Heart left ventricle (tissue), 16 donors: ENCODE data around the gene AQP3. TPM values are rescaled to one million over a fixed set of nuclear protein-coding genes. Genes with fewer than 3 reads are reported as not detected.

ENCODE experiments used
- ATAC-seq, 4 donors: fragments of 200-7000 bp; cut with Tn5 transposase; one replicate each; pipeline ENCODE4 v1.9.1; 2020 to 2022; ENCODE audit warnings: moderate library complexity in 4 of 4, mild to moderate bottlenecking in 3 of 4, moderate number of reproducible peaks in 1 of 4
- DNase-seq, 5 donors: peaks; one replicate each; pipeline ENCODE4 v3.0.0-alpha.2; 2020
- H3K27ac ChIP-seq, 12 donors: fragments of 200-600 bp; sonication (generic) in 4 of 12; one replicate each; pipeline versions ENCODE4 v1.5.0 to v1.8.0; 2016 to 2022; ENCODE audit warnings: mild to moderate bottlenecking in 2 of 12
- H3K27me3 ChIP-seq, 9 donors: fragments of 200-600 bp; sonication (generic) in 2 of 9; one replicate each; pipeline versions ENCODE4 v1.5.1 to v1.8.0; 2016 to 2022; ENCODE audit warnings: mild to moderate bottlenecking in 3 of 9
- H3K36me3 ChIP-seq, 9 donors: fragments of 200-600 bp; sonication (generic) in 2 of 9; one replicate each; pipeline versions ENCODE4 v1.5.0 to v1.8.0; 2018 to 2022; ENCODE audit warnings: mild to moderate bottlenecking in 2 of 9
- H3K4me1 ChIP-seq, 12 donors: fragments of 200-600 bp; sonication (generic) in 4 of 12; one replicate each; pipeline versions ENCODE4 v1.5.0 to v1.8.0; 2016 to 2022; ENCODE audit warnings: mild to moderate bottlenecking in 3 of 12
- H3K4me3 ChIP-seq, 12 donors: fragments of 200-600 bp; sonication (generic) in 4 of 12; one replicate each; pipeline versions ENCODE4 v1.5.0 to v1.8.0; 2017 to 2022; ENCODE audit warnings: mild to moderate bottlenecking in 9 of 12, moderate library complexity in 4 of 12
- H3K9me3 ChIP-seq, 12 donors: fragments of 200-600 bp; sonication (generic) in 4 of 12; one replicate each; pipeline versions ENCODE4 v1.5.0 to v1.8.0; 2016 to 2022; ENCODE audit warnings: mild to moderate bottlenecking in 1 of 12
- POLR2A ChIP-seq, 2 donors: fragments of 450-650 bp; IDR thresholded peaks; one replicate each; pipeline ENCODE4 v1.6.1; 2017; ENCODE audit warnings: antibody characterized with exemption in 2 of 2, mild to moderate bottlenecking in 2 of 2, moderate library complexity in 2 of 2
- WGBS, 4 donors: extraction: QIAGEN DNeasy Blood & Tissue Kit in 2 of 4; methylation state at CpG; one replicate each; pipeline versions ENCODE4 v1.1.5 to v1.1.7; 2013 to 2018; 5-methylcytosine and 5-hydroxymethylcytosine counted together
- intact Hi-C, 10 donors: fragments of 100-400 bp; cut with DNase I; formaldehyde crosslinking; loops; one replicate each; pipeline versions ENCODE4 v1.11.1 to v1.14.2; 2022
- polyA plus RNA-seq, 2 donors: library from polyadenylated mRNA; stranded (reverse); fragments of 200-250 nt; gene quantifications; one replicate each; pipeline ENCODE4 v1.2.3, GENCODE V29; 2013
- total RNA-seq, 9 donors: library from RNA; depleted of rRNA in 2 of 9; stranded (reverse); fragments of >200 nt in 2 of 9; fragmentation: NEBNext Ultra II Directional in 3 of 9; extraction: Animal tissue kit (Norgen Biotek cat#: 25700) in 3 of 9; gene quantifications; one replicate each; pipeline versions ENCODE4 v1.1.0 to v1.2.4, GENCODE V29; 2016 to 2023
- TF ChIP-seq, protein P1 (sequence below), 12 donors: fragments of 200-600 bp; sonication (generic) in 4 of 12; IDR thresholded peaks; one replicate each; pipeline versions ENCODE4 v1.5.0 to v1.8.0; 2018 to 2022; ENCODE audit warnings: antibody characterized with exemption in 12 of 12, mild to moderate bottlenecking in 5 of 12
- donor health status: ischemic (EF 13 %, LVEDD 7.1; RV severe dilation, severe dysfunction).
- donor health status: healthy with polysubstance abuse.
- donor health status: DM: no; HTN: yes; CAD: no.
- donor health status: DM: no; HTN: no; CAD: no.
- donor health status: ischemic (EF 25% LVEDD 6.9; RV normal size, moderate dysfunction).
- donor health status: ischemic (EF 25% LVEDD 5.7; RV mildly dilated, moderate dysfunction).
- donor health status: healthy.
- donor health status: DM: yes; HTN: yes; CAD: no.
- donor health status: ischemic (EF 35%, LVEDD 5.7; RV mildly dilated, moderate dysfunction).
- donor health status: nonischemic (EF 11% LVEDD 7.7; RV severe dilation, severe dysfunction).
- donor health status: DM: yes; HTN: yes; CAD: no.
- donor health status: PGD.
- donor health status: ischemic (EF 29% LVEDD 5.4; RV normal size, mild dysfunction).
- donor health status: nonischemic (EF 23%, LVEDD 6.1; RV moderate dilation, normal function).

Gene AQP3
- total and polyA plus RNA-seq, 11 donors, result 6.0 to 116 (median 13.3) TPM

DNA sequence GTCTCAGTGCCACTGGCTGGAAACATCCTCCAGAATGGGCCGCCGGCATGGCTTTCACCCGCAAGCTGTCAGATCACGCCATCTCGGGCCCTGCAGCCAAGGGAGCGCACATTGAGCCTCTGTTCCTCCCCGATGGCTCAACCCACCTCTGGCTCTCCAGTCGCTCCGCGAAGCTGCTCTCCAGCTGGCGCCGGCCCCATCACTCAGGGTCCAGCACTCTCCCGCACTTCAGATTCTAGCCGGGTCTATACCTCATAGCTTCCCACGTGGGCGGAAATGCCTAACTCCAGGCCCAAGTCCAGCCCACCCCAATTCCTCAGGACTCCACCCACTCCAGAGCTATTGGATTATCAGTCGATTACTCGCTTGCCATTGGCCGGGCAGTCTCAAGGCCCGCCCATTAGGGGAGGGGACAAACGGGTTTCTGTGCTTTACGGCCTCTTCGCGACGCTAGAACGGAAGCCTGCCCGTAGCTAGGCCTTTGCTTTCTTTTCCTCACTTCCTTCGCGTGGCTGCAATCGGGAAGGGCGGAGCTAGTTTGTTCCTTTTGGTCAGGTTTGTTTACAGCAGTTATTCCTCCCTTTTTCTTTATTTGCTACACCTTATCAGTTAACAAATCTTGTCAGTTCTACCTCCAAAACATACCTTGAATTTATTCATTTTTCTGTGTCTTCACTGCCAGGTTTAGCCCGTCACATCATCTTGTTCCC is 26.4 kb upstream of the AQP3 start, which contains the start of gene NOL6:
TSS of gene NOL6 (minus strand) at position 282 of the 710 bp plus-strand sequence. CDS start at position 200, 82 bp downstream.
- intact Hi-C loops, result loop anchor here in 1 of 10 donors (2.0 kb wide), 1 partner anchor 37 kb away; no protein-coding TSS in a partner anchor
- H3K27me3 ChIP-seq, result no peaks in the 10 kb centered on the region
- 0 to 1% (median 0%) methylated on average over 20 to 32 of the region's 32 CpGs for WGBS, 4 donors
- H3K9me3 ChIP-seq, result no peaks in the 10 kb centered on the region
- TF ChIP-seq, protein P1, sequence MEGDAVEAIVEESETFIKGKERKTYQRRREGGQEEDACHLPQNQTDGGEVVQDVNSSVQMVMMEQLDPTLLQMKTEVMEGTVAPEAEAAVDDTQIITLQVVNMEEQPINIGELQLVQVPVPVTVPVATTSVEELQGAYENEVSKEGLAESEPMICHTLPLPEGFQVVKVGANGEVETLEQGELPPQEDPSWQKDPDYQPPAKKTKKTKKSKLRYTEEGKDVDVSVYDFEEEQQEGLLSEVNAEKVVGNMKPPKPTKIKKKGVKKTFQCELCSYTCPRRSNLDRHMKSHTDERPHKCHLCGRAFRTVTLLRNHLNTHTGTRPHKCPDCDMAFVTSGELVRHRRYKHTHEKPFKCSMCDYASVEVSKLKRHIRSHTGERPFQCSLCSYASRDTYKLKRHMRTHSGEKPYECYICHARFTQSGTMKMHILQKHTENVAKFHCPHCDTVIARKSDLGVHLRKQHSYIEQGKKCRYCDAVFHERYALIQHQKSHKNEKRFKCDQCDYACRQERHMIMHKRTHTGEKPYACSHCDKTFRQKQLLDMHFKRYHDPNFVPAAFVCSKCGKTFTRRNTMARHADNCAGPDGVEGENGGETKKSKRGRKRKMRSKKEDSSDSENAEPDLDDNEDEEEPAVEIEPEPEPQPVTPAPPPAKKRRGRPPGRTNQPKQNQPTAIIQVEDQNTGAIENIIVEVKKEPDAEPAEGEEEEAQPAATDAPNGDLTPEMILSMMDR (IDR thresholded peaks at IDR 0.05), result no peak
- peak in 1 of 2 donors; percentile 56 for TF ChIP-seq POLR2A (IDR thresholded peaks at IDR 0.05)
- peaks cover 0 to 24% (median 18%) of the 10 kb centered on the region in 12 donors for H3K4me1 ChIP-seq
- peak within 1 kb of the TSS; percentile 31 to 82 (median 72) for H3K27ac ChIP-seq
- DNase-seq (peak; percentile 97 to 99 (median 98)), ATAC-seq (peak; percentile 100)
- peaks cover 3 to 40% (median 36%) of the 10 kb centered on the region in 9 donors for H3K36me3 ChIP-seq
- H3K4me3 ChIP-seq, result peak within 1 kb of the TSS; percentile 56 to 97 (median 76)

DNA sequence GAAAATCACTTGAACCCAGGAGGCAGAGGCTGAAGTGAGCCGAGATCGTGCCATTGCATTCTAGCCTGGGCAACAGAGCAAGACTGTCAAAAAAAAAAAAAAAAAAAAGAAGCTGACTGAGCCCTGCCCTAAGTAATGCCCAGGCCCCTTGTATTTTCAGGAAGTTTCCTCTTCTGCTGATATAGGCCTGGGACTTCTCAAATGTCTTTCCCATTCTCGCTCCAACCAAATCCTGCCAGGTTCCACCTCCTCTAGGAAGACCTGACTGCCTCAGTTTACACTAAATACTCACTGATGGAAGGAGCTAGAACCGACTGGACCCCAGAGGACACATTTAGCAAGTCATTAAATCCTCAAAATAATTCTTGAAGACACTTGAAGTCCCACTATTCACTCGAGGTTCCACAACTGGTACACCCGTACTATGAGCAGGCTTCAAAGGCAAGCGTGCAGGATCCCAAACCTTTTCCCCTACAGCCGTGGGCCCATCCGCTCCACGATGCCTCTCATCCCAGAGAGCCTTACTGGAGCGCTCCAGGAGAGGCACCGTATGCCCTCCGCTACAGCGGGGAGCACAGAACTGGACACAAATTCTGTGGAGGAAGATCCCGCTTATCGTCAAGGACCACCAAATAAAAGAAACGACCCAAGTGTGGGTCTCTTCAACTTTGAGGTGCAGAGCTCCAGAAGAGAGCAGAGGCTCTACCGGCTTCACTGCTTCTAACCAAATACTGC is 25.7 kb upstream of the AQP3 start:
- no peak for DNase-seq
- TF ChIP-seq POLR2A (IDR thresholded peaks at IDR 0.05), result no peak
- TF ChIP-seq, protein P1 (IDR thresholded peaks at IDR 0.05), result no peak
- H3K36me3 ChIP-seq, result peaks cover 4 to 45% (median 42%) of the 10 kb centered on the region in 9 donors
- no peak for ATAC-seq
- peak overlapping the region; percentile 56 to 97 (median 76) for H3K4me3 ChIP-seq
- no peaks in the 10 kb centered on the region for H3K27me3 ChIP-seq
- 10 to 14% (median 12%) methylated on average over 18 of the region's 18 CpGs for WGBS, 4 donors
- intact Hi-C loops, result no loop called here
- no peaks in the 10 kb centered on the region for H3K9me3 ChIP-seq
- peaks cover 0 to 24% (median 18%) of the 10 kb centered on the region in 12 donors for H3K4me1 ChIP-seq
- H3K27ac ChIP-seq, result peak overlapping the region in 9 of 12 donors; percentile 41 to 80 (median 61)

DNA sequence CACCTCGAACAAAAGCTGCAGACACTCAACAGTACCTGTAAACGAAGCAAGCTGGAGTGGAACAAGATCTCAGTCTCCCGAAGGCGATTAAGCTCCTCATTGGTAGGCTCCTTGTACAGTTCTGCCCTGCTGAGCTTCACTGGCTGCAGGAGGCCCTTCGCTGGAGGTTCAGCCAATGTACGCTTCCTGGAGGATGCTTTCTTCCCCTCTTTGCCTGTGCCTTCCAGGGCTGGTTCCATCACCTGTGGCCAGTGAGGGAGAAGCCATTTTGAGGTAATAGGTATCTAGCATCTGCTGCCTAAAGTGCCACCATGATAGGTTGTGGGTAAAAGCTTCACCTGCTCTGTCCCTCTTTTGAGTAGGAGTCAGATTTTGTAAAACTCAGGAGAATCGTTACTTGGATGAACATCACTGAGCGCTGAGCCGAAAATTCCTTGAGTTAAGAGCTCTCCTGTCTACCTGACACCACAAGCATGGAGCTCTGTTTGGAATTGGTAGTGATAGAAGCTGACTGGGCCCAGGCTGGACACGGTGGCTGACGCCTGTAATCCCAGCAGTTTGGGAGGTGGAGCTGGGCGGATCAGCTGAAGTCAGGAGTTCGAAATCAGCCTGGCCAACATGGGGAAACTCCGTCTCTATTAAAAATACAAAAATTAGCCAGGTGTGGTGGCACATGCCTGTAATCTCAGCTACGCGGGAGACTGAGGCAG is 24.9 kb upstream of the AQP3 start:
- intact Hi-C loops, result no loop called here
- DNase-seq, result no peak
- H3K27me3 ChIP-seq, result no peaks in the 10 kb centered on the region
- no peak for ATAC-seq
- H3K9me3 ChIP-seq, result no peaks in the 10 kb centered on the region
- peak overlapping the region in 10 of 12 donors; percentile 59 to 97 (median 80) for H3K4me3 ChIP-seq
- TF ChIP-seq, protein P1 (IDR thresholded peaks at IDR 0.05), result no peak
- no peak for TF ChIP-seq POLR2A (IDR thresholded peaks at IDR 0.05)
- 91 to 94% (median 93%) methylated on average over 16 of the region's 16 CpGs for WGBS, 4 donors
- peaks cover 0 to 24% (median 18%) of the 10 kb centered on the region in 12 donors for H3K4me1 ChIP-seq
- H3K36me3 ChIP-seq, result peaks cover 6 to 50% (median 49%) of the 10 kb centered on the region in 9 donors
- no peak overlapping the region for H3K27ac ChIP-seq
